ENCODE measurements around the gene RFK. TPM values are rescaled to one million over a fixed set of nuclear protein-coding genes. Genes with fewer than 3 reads are reported as not detected.
"Not testable (repeated sequence)": the region's sequence is repeated elsewhere in the genome, so short reads cannot be mapped to it uniquely, and the experiment has no call there.

Gene RFK
- total RNA-seq, result 38.0 and 49.2 TPM in 2 replicates

DNA sequence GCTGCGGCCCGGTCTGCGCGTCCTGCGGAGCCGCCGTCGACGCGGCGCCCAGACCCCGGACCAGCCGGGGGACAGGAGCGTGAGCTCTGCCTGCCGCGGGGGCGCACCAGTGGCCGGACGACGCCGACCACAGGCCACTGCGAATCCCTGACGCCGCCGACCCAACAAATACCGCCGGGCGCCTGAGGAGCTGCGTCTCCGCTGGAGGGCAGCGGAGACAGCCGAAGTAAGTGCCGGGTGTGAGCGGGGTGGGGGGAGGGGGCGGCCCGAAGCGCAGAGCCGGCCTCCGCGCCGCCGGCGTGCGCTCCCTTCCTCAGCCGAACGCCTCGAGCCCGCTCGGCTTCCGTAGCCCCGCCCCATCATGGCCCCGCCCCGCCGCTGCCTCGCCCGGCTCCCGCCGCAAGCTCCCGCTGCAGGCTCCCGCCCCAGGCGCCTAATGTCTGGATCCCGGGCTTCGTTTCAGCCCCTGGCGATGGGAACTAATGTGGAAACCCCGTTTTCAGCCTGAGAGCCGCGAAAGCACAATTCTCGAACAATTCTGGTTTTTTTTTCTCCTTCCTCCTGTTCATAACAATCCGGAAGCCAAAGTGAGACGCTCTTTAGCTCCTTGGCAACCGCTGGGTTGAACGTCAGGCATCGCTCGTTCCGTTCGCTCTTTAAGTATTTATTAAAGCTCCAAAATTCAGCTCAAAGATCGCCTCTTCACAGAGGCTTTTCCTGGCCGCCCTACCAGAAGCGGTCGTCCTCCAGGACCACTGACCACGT, at the start of gene RFK:
Gene RFK, minus strand, starts transcription at position 232 of the 765 bp plus-strand sequence. CDS start 255 bp downstream, outside the sequence.
- peak; percentile 77 for DNase-seq (ENCODE audit: low read depth)
- Histone ChIP-seq H3K36me3 (ENCODE audit: control insufficient read depth, insufficient read depth, low read length) (no peaks in the 10 kb centered on the region), H3K27me3 (ENCODE audit: control insufficient read depth, insufficient read depth, low read length) (no peaks in the 10 kb centered on the region), H3K4me3 (ENCODE audit: low read depth, low read length) (peak within 1 kb of the TSS; percentile 82)
- TF ChIP-seq, protein P1, sequence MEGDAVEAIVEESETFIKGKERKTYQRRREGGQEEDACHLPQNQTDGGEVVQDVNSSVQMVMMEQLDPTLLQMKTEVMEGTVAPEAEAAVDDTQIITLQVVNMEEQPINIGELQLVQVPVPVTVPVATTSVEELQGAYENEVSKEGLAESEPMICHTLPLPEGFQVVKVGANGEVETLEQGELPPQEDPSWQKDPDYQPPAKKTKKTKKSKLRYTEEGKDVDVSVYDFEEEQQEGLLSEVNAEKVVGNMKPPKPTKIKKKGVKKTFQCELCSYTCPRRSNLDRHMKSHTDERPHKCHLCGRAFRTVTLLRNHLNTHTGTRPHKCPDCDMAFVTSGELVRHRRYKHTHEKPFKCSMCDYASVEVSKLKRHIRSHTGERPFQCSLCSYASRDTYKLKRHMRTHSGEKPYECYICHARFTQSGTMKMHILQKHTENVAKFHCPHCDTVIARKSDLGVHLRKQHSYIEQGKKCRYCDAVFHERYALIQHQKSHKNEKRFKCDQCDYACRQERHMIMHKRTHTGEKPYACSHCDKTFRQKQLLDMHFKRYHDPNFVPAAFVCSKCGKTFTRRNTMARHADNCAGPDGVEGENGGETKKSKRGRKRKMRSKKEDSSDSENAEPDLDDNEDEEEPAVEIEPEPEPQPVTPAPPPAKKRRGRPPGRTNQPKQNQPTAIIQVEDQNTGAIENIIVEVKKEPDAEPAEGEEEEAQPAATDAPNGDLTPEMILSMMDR (IDR thresholded peaks at IDR 0.05; ENCODE audit: insufficient read depth, low read length, poor library complexity, severe bottlenecking), result peak; percentile 42

- no peaks in the 10 kb centered on the region for H3K36me3 ChIP-seq (ENCODE audit: control insufficient read depth, insufficient read depth, low read length)
- TF ChIP-seq, protein P1 (IDR thresholded peaks at IDR 0.05; ENCODE audit: insufficient read depth, low read length, poor library complexity, severe bottlenecking), result no peak
- DNase-seq (ENCODE audit: low read depth), result no peak
- no peak overlapping the region for H3K4me3 ChIP-seq (ENCODE audit: low read depth, low read length)
- H3K27me3 ChIP-seq (ENCODE audit: control insufficient read depth, insufficient read depth, low read length), result no peaks in the 10 kb centered on the region
Measured at GRCh38 chr9:76443887-76444286, 49.7 kb upstream of the RFK start.

- no peaks in the 10 kb centered on the region for H3K36me3 ChIP-seq (ENCODE audit: control insufficient read depth, insufficient read depth, low read length)
- H3K4me3 ChIP-seq (ENCODE audit: low read depth, low read length), result no peak overlapping the region
- TF ChIP-seq, protein P1 (IDR thresholded peaks at IDR 0.05; ENCODE audit: insufficient read depth, low read length, poor library complexity, severe bottlenecking), result no peak
- peak; percentile 89 for DNase-seq (ENCODE audit: low read depth)
- no peaks in the 10 kb centered on the region for H3K27me3 ChIP-seq (ENCODE audit: control insufficient read depth, insufficient read depth, low read length)
Measured at GRCh38 chr9:76441551-76442322, 47.5 kb upstream of the RFK start.

- no peaks in the 10 kb centered on the region for H3K27me3 ChIP-seq (ENCODE audit: control insufficient read depth, insufficient read depth, low read length)
- DNase-seq (ENCODE audit: low read depth), result no peak
- H3K36me3 ChIP-seq (ENCODE audit: control insufficient read depth, insufficient read depth, low read length), result no peaks in the 10 kb centered on the region
- no peak overlapping the region for H3K4me3 ChIP-seq (ENCODE audit: low read depth, low read length)
- TF ChIP-seq, protein P1 (IDR thresholded peaks at IDR 0.05; ENCODE audit: insufficient read depth, low read length, poor library complexity, severe bottlenecking), result no peak
Measured at GRCh38 chr9:76438841-76439588, 44.8 kb upstream of the RFK start.

DNA sequence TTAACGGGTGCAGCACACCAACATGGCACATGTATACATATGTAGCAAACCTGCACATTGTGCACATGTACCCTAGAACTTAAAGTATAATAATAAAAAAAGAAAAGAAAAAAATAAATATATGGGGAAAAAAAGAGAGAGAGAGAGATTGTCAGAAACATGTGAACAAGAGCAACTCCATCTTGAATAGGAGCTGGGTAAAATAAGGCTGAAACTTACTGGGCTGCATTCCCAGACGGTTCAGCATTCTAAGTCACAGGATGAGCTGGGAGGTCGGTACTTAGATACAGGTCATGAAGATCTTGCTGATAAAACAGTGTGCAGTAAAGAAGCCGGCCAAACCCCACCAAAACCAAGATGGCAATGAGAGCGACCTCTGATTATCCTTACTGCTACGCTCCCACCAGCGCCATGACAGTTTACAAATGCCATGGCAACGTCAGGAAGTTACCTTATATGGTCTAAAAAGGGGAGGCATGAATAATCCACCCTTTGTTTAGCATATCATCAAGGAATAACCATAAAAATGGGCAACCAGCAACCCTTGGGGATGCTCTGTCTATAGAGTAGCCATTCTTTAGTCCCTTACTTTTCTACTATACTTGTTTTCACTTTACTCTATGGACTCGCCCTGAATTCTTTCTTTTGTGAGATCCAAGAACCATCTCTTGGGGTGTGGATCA, 42.9 kb upstream of the RFK start:
- not testable (repeated sequence) for H3K4me3 ChIP-seq (ENCODE audit: low read depth, low read length); H3K27me3 ChIP-seq (ENCODE audit: control insufficient read depth, insufficient read depth, low read length); DNase-seq (ENCODE audit: low read depth); H3K36me3 ChIP-seq (ENCODE audit: control insufficient read depth, insufficient read depth, low read length)

DNA sequence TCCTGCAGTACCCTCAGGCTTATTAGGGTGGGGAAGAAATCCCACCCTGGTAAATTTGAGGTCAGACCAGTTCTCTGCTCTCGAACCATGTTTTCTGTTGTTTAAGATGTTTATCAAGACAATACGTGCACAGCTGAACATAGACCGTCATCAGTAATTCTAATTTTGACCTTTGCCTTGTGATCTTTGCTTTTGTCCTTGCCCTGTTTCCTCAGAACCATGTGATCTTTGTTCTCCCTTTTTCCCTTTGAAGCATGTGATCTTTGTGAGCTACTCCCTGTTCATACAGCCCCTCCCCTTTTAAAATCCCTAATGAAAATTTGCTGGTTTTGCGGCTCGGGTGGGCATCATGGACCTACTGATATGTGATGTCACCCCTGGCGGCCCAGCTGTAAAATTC, 40.7 kb upstream of the RFK start:
- not testable (repeated sequence) for H3K4me3 ChIP-seq (ENCODE audit: low read depth, low read length); H3K36me3 ChIP-seq (ENCODE audit: control insufficient read depth, insufficient read depth, low read length); H3K27me3 ChIP-seq (ENCODE audit: control insufficient read depth, insufficient read depth, low read length); DNase-seq (ENCODE audit: low read depth)

Data from kidney epithelial cell (primary cell).